Gastrocnemius medialis (tissue), 4 donors: ENCODE data around the gene NHLH2.

Experiments
- CTCF ChIP-seq, 5 experiments: fragments of 450-650 bp in 3 of 5; fragments of 200-600 bp in 2 of 5; sonication (generic) in 2 of 5; IDR thresholded peaks in 4 of 5; conservative IDR thresholded peaks in 1 of 5; 1 replicate in 4 of 5; 2 replicates in 1 of 5; pipeline ENCODE4 v1.5.1; 2016 to 2019; ENCODE audit warnings: antibody characterized with exemption in 5 of 5, mild to moderate bottlenecking in 3 of 5, moderate library complexity in 3 of 5
- POLR2A ChIP-seq, 2 donors: fragments of 450-650 bp; IDR thresholded peaks; one replicate each; pipeline ENCODE4 v1.6.1; 2017; ENCODE audit warnings: antibody characterized with exemption in 2 of 2, mild to moderate bottlenecking in 2 of 2, moderate library complexity in 2 of 2

GRCh38 chr1:115840605-115841460, at the start of gene NHLH2:
- TF ChIP-seq POLR2A (IDR thresholded peaks at IDR 0.05) (no peak), CTCF (IDR thresholded peaks at IDR 0.05 in 4 of 5, conservative IDR thresholded peaks at IDR 0.05 in 1 of 5) (no peak)
